GM12878 (cell line): Measurements from ENCODE around the gene TMED1. TPM values are rescaled to one million over a fixed set of nuclear protein-coding genes. Genes with fewer than 3 reads are reported as not detected.

Experiments used
- ATAC-seq: fragments of 200-7000 bp; cut with Tn5 transposase; 3 replicates; pipeline ENCODE4 v1.9.1; 2020; ENCODE audit warnings: mild to moderate bottlenecking, moderate library complexity
- BruUV-seq: library from RNA; stranded (reverse); fragments of 400-500 nt; replicated peaks from 2 replicates; lab custom pipeline; 2021; lab: Mats Ljungman, UMichigan
- CTCF ChIA-PET: fragments of 300-600 bp; sonication (Branson Sonifier 250); formaldehyde crosslinking; extraction: SDS; loops from one replicate; lab custom pipeline; 2021; ENCODE audit warnings: inconsistent platforms; lab: Yijun Ruan, JAX
- POLR2A ChIA-PET: fragments of 350-600 bp; formaldehyde crosslinking; extraction: SDS; loops from one replicate; lab custom pipeline; 2021; ENCODE audit warnings: inconsistent platforms; lab: Charles Lee
- RAD21 ChIA-PET: fragments of 300-600 bp; sonication (Branson Sonifier 250); formaldehyde crosslinking; loops from one replicate; lab custom pipeline; 2023; ENCODE audit warnings: antibody characterized with exemption; ENCODE audit not compliant: unreplicated experiment; lab: Charles Lee
- SMC1A ChIA-PET: fragments of 300-600 bp; sonication (Branson Sonifier 250); formaldehyde crosslinking; loops from one replicate; lab custom pipeline; 2023; ENCODE audit not compliant: unreplicated experiment, uncharacterized antibody; lab: Charles Lee
- DNase-seq: peaks from one replicate; pipeline ENCODE4 v3.0.0-alpha.2; 2011; ENCODE audit warnings: low read depth, low spot score
- FAIRE-seq: peaks from 3 replicates; lab custom pipeline; 2011; peaks lifted over from hg19 to GRCh38; lab: Jason Lieb, UNC
- H2AFZ ChIP-seq: 2 replicates; pipeline ENCODE4 v1.6.0; 2011; ENCODE audit warnings: low read depth, low read length, control low read depth; ENCODE audit not compliant: control insufficient read depth
- H3K27ac ChIP-seq: 2 replicates; pipeline ENCODE4 v1.5.1; 2011; ENCODE audit warnings: control low read depth; ENCODE audit not compliant: control insufficient read depth, insufficient read depth
- H3K27me3 ChIP-seq, 2 experiments: replicated peaks in 1 of 2; 2 replicates each; pipeline versions ENCODE4 v1.6.0 to v1.6.1; 2011; ENCODE audit warnings: low read length in 1 of 2; ENCODE audit not compliant: control insufficient read depth in 2 of 2, insufficient read depth in 2 of 2
- H3K36me3 ChIP-seq, 2 experiments: 2 replicates each; pipeline ENCODE4 v1.5.1; 2011; ENCODE audit warnings: low read length in 1 of 2; ENCODE audit not compliant: control insufficient read depth in 2 of 2, insufficient read depth in 2 of 2
- H3K4me1 ChIP-seq: 2 replicates; pipeline ENCODE4 v1.6.1; 2011; ENCODE audit warnings: mild to moderate bottlenecking, low read length, moderate library complexity, mixed read lengths; ENCODE audit not compliant: control insufficient read depth, insufficient read depth
- H3K4me2 ChIP-seq: 2 replicates; pipeline ENCODE4 v1.6.0; 2011; ENCODE audit warnings: control low read depth; ENCODE audit not compliant: control insufficient read depth, insufficient read depth
- H3K4me3 ChIP-seq: fragments of 200-600 bp; sonication (generic); 2 replicates; pipeline ENCODE4 v1.5.1; 2016
- H3K79me2 ChIP-seq: 2 replicates; pipeline ENCODE4 v1.6.0; 2011; ENCODE audit warnings: low read length; ENCODE audit not compliant: control insufficient read depth, insufficient read depth
- H3K9ac ChIP-seq: 2 replicates; pipeline ENCODE4 v1.8.0; 2011; ENCODE audit warnings: low read length, control low read depth, mixed read lengths; ENCODE audit not compliant: control insufficient read depth, insufficient read depth
- H3K9me3 ChIP-seq: replicated peaks from 3 replicates; pipeline ENCODE4 v1.5.1; 2011; ENCODE audit warnings: mild to moderate bottlenecking, low read length; ENCODE audit not compliant: control insufficient read depth, insufficient read depth
- H4K20me1 ChIP-seq: 2 replicates; pipeline ENCODE4 v1.6.0; 2011; ENCODE audit not compliant: control insufficient read depth, insufficient read depth
- CBFB ChIP-seq: IDR thresholded peaks from 2 replicates; pipeline ENCODE4 v1.6.1; 2016; ENCODE audit warnings: antibody characterized with exemption, low read depth
- CHD2 ChIP-seq: IDR thresholded peaks from 2 replicates; pipeline ENCODE4 v1.6.1; 2011; ENCODE audit warnings: low read depth, low read length, improper control_type of control experiment, borderline replicate concordance
- CREB1 ChIP-seq: IDR thresholded peaks from 2 replicates; pipeline ENCODE4 v1.6.1; 2012; ENCODE audit warnings: low read depth, mild to moderate bottlenecking, inconsistent platforms
- E2F8 ChIP-seq: fragments of 450-650 bp; IDR thresholded peaks from 2 replicates; pipeline ENCODE4 v1.6.1; 2018; ENCODE audit warnings: mild to moderate bottlenecking, low read depth, moderate library complexity; ENCODE audit not compliant: partially characterized antibody
- FOXK2 ChIP-seq: fragments of 450-650 bp; IDR thresholded peaks from 2 replicates; pipeline ENCODE4 v1.6.1; 2017; ENCODE audit warnings: mild to moderate bottlenecking, moderate library complexity
- MEF2A ChIP-seq: IDR thresholded peaks from 2 replicates; pipeline ENCODE4 v1.6.1; 2011; ENCODE audit warnings: low read depth, mild to moderate bottlenecking, low read length, moderate library complexity; ENCODE audit not compliant: insufficient read depth
- PBX3 ChIP-seq: IDR thresholded peaks from 2 replicates; pipeline ENCODE4 v1.6.1; 2011; ENCODE audit warnings: mild to moderate bottlenecking, low read depth, low read length, moderate library complexity; ENCODE audit not compliant: insufficient replicate concordance
- POLR2A ChIP-seq: IDR thresholded peaks from 2 replicates; pipeline ENCODE4 v1.6.1; 2011; ENCODE audit warnings: low read depth, mild to moderate bottlenecking, low read length
- SIN3A ChIP-seq: IDR thresholded peaks from 2 replicates; pipeline ENCODE4 v1.6.1; 2012; ENCODE audit warnings: low read depth, low read length, improper control_type of control experiment
- SMAD1 ChIP-seq: fragments of 450-650 bp; IDR thresholded peaks from 2 replicates; pipeline ENCODE4 v1.6.1; 2018; ENCODE audit warnings: mild to moderate bottlenecking, low read depth; ENCODE audit not compliant: partially characterized antibody
- WGBS: methylation state at CpG from one replicate; pipeline ENCODE4 v1.1.6; 2016; ENCODE audit warnings: low lambda C conversion rate; ENCODE audit not compliant: insufficient replicate concordance, insufficient coverage; ENCODE audit errors: missing lambda C conversion rate; 5-methylcytosine and 5-hydroxymethylcytosine counted together
- in situ Hi-C: fragments of 300-500 bp; cut with MboI; formaldehyde crosslinking; loops from 9 replicates; pipeline ENCODE4 v1.14.3; 2018; ENCODE audit warnings: mixed read lengths
- intact Hi-C: fragments of 100-400 bp; cut with micrococcal nuclease; formaldehyde crosslinking; loops from one replicate; pipeline ENCODE4 v1.14.2; 2022; ENCODE audit not compliant: unreplicated experiment
- polyA plus RNA-seq, 11 experiments: library from polyadenylated mRNA; depleted of rRNA in 4 of 11; unstranded in 6 of 11; stranded (reverse) in 5 of 11; fragments of >200 nt; fragmentation: Nextera tagmentation in 4 of 11; fragmentation: Illumina TruSeq in 1 of 11; extraction: Ambion mirVana in 4 of 11; extraction: Trizol in 1 of 11; gene quantifications; 1 replicate in 1 of 11; 2 replicates in 10 of 11; pipeline versions ENCODE4 v1.2.1 to v1.2.3, GENCODE V29; 2011 to 2016; ENCODE audit warnings: inconsistent platforms in 2 of 11, missing spikeins in 2 of 11, low read depth in 1 of 11
- total RNA-seq, 4 experiments: library from RNA; depleted of rRNA in 3 of 4; stranded (reverse); fragments of >200 nt in 3 of 4; fragmentation: Illumina TruSeq in 1 of 4; extraction: Trizol in 1 of 4; gene quantifications; 2 replicates each; pipeline versions ENCODE4 v1.2.1 to v1.2.3, GENCODE V29; 2013 to 2021

The TMED1 gene
- total and polyA plus RNA-seq, 10 of the 15 experiments (the other 5 are each of a cell fraction or from before 2014, with no cell fraction given), result 0.60 to 23.1 (median 12.3) TPM

- TF ChIP-seq CBFB (no peak), CREB1 (no peak), SIN3A (no peak)
Measured at GRCh38 chr19:10815969-10816644, 19.9 kb downstream of the TMED1 start (continued).

GRCh38 chr19:10815007-10815536 lies 20.9 kb downstream of the TMED1 start:
- in situ Hi-C loops, result no loop called here
- SMC1A ChIA-PET, result no interaction called here
- no peak overlapping the region for H3K4me3 ChIP-seq
- no peak overlapping the region for H3K9ac ChIP-seq
- BruUV-seq, result no TSS peak
- no peaks in the 10 kb centered on the region for H3K4me1 ChIP-seq
- no peaks in the 10 kb centered on the region for H3K9me3 ChIP-seq
- TF ChIP-seq CREB1, result no peak
- TF ChIP-seq SMAD1, result no peak
- TF ChIP-seq FOXK2, result no peak
- no peak for TF ChIP-seq MEF2A
- no peak for TF ChIP-seq PBX3
- no peak for TF ChIP-seq CHD2
- no peak for TF ChIP-seq POLR2A
- no peak for TF ChIP-seq E2F8
- WGBS, result 91% methylated on average over 9 of the region's 9 CpGs
- ATAC-seq, result no peak
- H3K27me3 ChIP-seq, result no peaks in the 10 kb centered on the region
- FAIRE-seq, result no peak
- no peaks in the 10 kb centered on the region; the same call in 1 of the 2 replicates for H4K20me1 ChIP-seq
- H3K79me2 ChIP-seq, result no peaks in the 10 kb centered on the region
- peaks cover 7 to 16% of the 10 kb centered on the region in 2 experiments for H3K36me3 ChIP-seq
- CTCF ChIA-PET, result interaction anchor here (0.9 kb wide), 1 partner anchor 98 kb away, joined by 3 read pairs; the partner anchor contains the start of gene DNM2
- no peak overlapping the region for H3K27ac ChIP-seq
- intact Hi-C loops, result no loop called here
- DNase-seq, result no peak
- no peak overlapping the region for H2AFZ ChIP-seq
- POLR2A ChIA-PET, result no interaction called here
- RAD21 ChIA-PET, result no interaction called here
- no peak overlapping the region for H3K4me2 ChIP-seq
